Hematopoietic multipotent progenitor cell treated with erythropoietin and hydrocortisone succinate and interleukin-3 and kit ligand, for 6 days (in vitro differentiated cells): Measurements from ENCODE around the gene KLC3.

Experiments used
- DNase-seq: peaks from one replicate; pipeline ENCODE4 v3.0.0-alpha.2; 2015

KLC3 gene

GRCh38 chr19:45349430-45349941 is 8.9 kb downstream of the KLC3 start:
- no peak for DNase-seq

- no peak for DNase-seq
Measured at GRCh38 chr19:45350477-45351058, 10.0 kb downstream of the KLC3 start.

- DNase-seq = no peak
Measured at GRCh38 chr19:45351401-45351952, 10.9 kb downstream of the KLC3 start.

GRCh38 chr19:45352062-45352461 is 11.5 kb downstream of the KLC3 start:
- DNase-seq = no peak

GRCh38 chr19:45352471-45352870 is 11.9 kb downstream of the KLC3 start:
- no peak for DNase-seq

GRCh38 chr19:45352914-45353796 is 12.6 kb downstream of the KLC3 start:
- DNase-seq = peak; percentile 55

- peak; percentile 88 for DNase-seq
Measured at GRCh38 chr19:45354241-45354842, 13.8 kb downstream of the KLC3 start.

GRCh38 chr19:45355402-45355801 is 14.9 kb downstream of the KLC3 start:
- DNase-seq = no peak

- DNase-seq = no peak
Measured at GRCh38 chr19:45355910-45356309, 15.4 kb downstream of the KLC3 start.

GRCh38 chr19:45356760-45357444 is 16.4 kb downstream of the KLC3 start:
- peak; percentile 80 for DNase-seq

GRCh38 chr19:45357445-45357783 is 16.9 kb downstream of the KLC3 start:
- DNase-seq = no peak

- no peak for DNase-seq
Measured at GRCh38 chr19:45358213-45358792, 17.8 kb downstream of the KLC3 start.

GRCh38 chr19:45361608-45362007 is 21.1 kb downstream of the KLC3 start:
- no peak for DNase-seq

- DNase-seq = no peak
Measured at GRCh38 chr19:45362291-45362690, 21.7 kb downstream of the KLC3 start.

GRCh38 chr19:45363861-45364459 is 23.4 kb downstream of the KLC3 start:
- no peak for DNase-seq

GRCh38 chr19:45364696-45365095 is 24.1 kb downstream of the KLC3 start:
- DNase-seq = no peak

GRCh38 chr19:45368127-45368526 is 27.6 kb downstream of the KLC3 start:
- DNase-seq = no peak

GRCh38 chr19:45368737-45369340 is 28.3 kb downstream of the KLC3 start:
- no peak for DNase-seq

- DNase-seq = peak; percentile 98
Measured at GRCh38 chr19:45370410-45371204, 30.1 kb downstream of the KLC3 start, which contains the start of gene ERCC2. TSS of gene ERCC2 (minus strand) at chr19:45370573. CDS start at chr19:45370540, 33 bp downstream.

GRCh38 chr19:45376045-45376724 is 35.6 kb downstream of the KLC3 start:
- no peak for DNase-seq
